WTC11 (cell line): ENCODE results near the gene ARHGEF28. TPM values are rescaled to one million over a fixed set of nuclear protein-coding genes. Genes with fewer than 3 reads are reported as not detected.

ENCODE experiments used
- ATAC-seq: fragments of 200-7000 bp; cut with Tn5 transposase; 2 replicates; pipeline ENCODE4 v1.10.0; 2021; ENCODE audit warnings: mild to moderate bottlenecking, moderate library complexity
- CTCF ChIA-PET: fragments of 300-600 bp; sonication (Branson Sonifier 250); formaldehyde crosslinking; loops from one replicate; lab custom pipeline; 2021; ENCODE audit warnings: antibody characterized with exemption; lab: Charles Lee
- POLR2A ChIA-PET: fragments of 350-600 bp; sonication (Branson Sonifier 250); formaldehyde crosslinking; loops from one replicate; lab custom pipeline; 2021; ENCODE audit warnings: antibody characterized with exemption; lab: Charles Lee
- DNase-seq: peaks from one replicate; pipeline ENCODE4 v3.0.0; 2021; ENCODE audit warnings: low spot score
- H3K27ac Mint-ChIP-seq: 2 replicates; pipeline ENCODE4 v1.8.0; 2021; ENCODE audit warnings: mixed read lengths
- H3K27me3 Mint-ChIP-seq: 2 replicates; pipeline ENCODE4 v1.8.0; 2021; ENCODE audit warnings: low read depth, mild to moderate bottlenecking, moderate library complexity, mixed read lengths
- H3K36me3 Mint-ChIP-seq: 2 replicates; pipeline ENCODE4 v1.8.0; 2021; ENCODE audit warnings: mixed read lengths
- H3K4me1 Mint-ChIP-seq: 2 replicates; pipeline ENCODE4 v1.8.0; 2022; ENCODE audit warnings: mixed read lengths
- H3K4me3 Mint-ChIP-seq: 2 replicates; pipeline ENCODE4 v1.8.0; 2021; ENCODE audit warnings: mild to moderate bottlenecking, moderate library complexity, mixed read lengths
- H3K9me3 Mint-ChIP-seq: 2 replicates; pipeline ENCODE4 v1.8.0; 2021; ENCODE audit warnings: mixed read lengths
- E2F1 ChIP-seq: sonication (generic); formaldehyde crosslinking; IDR thresholded peaks from 2 replicates; pipeline ENCODE4 v1.8.0; 2022; ENCODE audit warnings: mild to moderate bottlenecking, missing genetic modification reagents
- ELF4 ChIP-seq: sonication (generic); formaldehyde crosslinking; IDR thresholded peaks from 2 replicates; pipeline ENCODE4 v1.8.1; 2022; ENCODE audit warnings: low read depth, mild to moderate bottlenecking, moderate library complexity, missing genetic modification reagents
- EMX1 ChIP-seq: fragments of 250-450 bp; sonication (Bioruptor Pico); IDR thresholded peaks from 2 replicates; pipeline ENCODE4 v1.8.0; 2021; ENCODE audit warnings: mild to moderate bottlenecking
- FOXP1 ChIP-seq: sonication (generic); formaldehyde crosslinking; IDR thresholded peaks from 2 replicates; pipeline ENCODE4 v1.8.0; 2022; ENCODE audit warnings: missing genetic modification reagents, mild to moderate bottlenecking, moderate library complexity, borderline replicate concordance
- GRHL2 ChIP-seq: fragments of 250-450 bp; sonication (Bioruptor Pico); IDR thresholded peaks from 2 replicates; pipeline ENCODE4 v1.8.0; 2022; ENCODE audit warnings: mild to moderate bottlenecking, moderate library complexity; ENCODE audit not compliant: insufficient replicate concordance, severe bottlenecking
- GTF2I ChIP-seq: fragments of 250-450 bp; sonication (Bioruptor Pico); conservative IDR thresholded peaks from 2 replicates; pipeline ENCODE4 v1.4.0; 2021; ENCODE audit warnings: mild to moderate bottlenecking
- IRF1 ChIP-seq: sonication (generic); formaldehyde crosslinking; IDR thresholded peaks from 2 replicates; pipeline ENCODE4 v1.8.0; 2023; ENCODE audit warnings: missing genetic modification reagents
- JAZF1 ChIP-seq: fragments of 250-450 bp; sonication (Bioruptor Pico); IDR thresholded peaks from 2 replicates; pipeline ENCODE4 v1.9.0; 2021; ENCODE audit warnings: moderate library complexity, mild to moderate bottlenecking, inconsistent platforms
- JUN ChIP-seq: sonication (generic); formaldehyde crosslinking; IDR thresholded peaks from 2 replicates; pipeline ENCODE4 v1.8.0; 2023; ENCODE audit warnings: mild to moderate bottlenecking, missing genetic modification reagents
- MXD4 ChIP-seq: fragments of 250-450 bp; sonication (Bioruptor Pico); IDR thresholded peaks from 2 replicates; pipeline ENCODE4 v1.8.0; 2021; ENCODE audit warnings: mild to moderate bottlenecking, moderate library complexity, borderline replicate concordance
- NFE2L1 ChIP-seq: sonication (generic); formaldehyde crosslinking; IDR thresholded peaks from 2 replicates; pipeline ENCODE4 v1.8.1; 2023; ENCODE audit warnings: missing genetic modification reagents
- NR3C1 ChIP-seq: sonication (generic); formaldehyde crosslinking; conservative IDR thresholded peaks from 2 replicates; pipeline ENCODE4 v1.8.1; 2023; ENCODE audit warnings: low read depth, mild to moderate bottlenecking, missing genetic modification reagents
- PRDM15 ChIP-seq: sonication (generic); formaldehyde crosslinking; IDR thresholded peaks from 2 replicates; pipeline ENCODE4 v1.8.0; 2022; ENCODE audit warnings: missing genetic modification reagents
- PREB ChIP-seq: sonication (generic); formaldehyde crosslinking; IDR thresholded peaks from 2 replicates; pipeline ENCODE4 v1.8.1; 2022; ENCODE audit warnings: mild to moderate bottlenecking, missing genetic modification reagents, moderate library complexity, borderline replicate concordance
- RORB ChIP-seq: fragments of 250-450 bp; sonication (Bioruptor Pico); IDR thresholded peaks from 2 replicates; pipeline ENCODE4 v1.9.0; 2021; ENCODE audit warnings: mild to moderate bottlenecking
- STAT6 ChIP-seq: sonication (generic); formaldehyde crosslinking; conservative IDR thresholded peaks from 2 replicates; pipeline ENCODE4 v1.8.1; 2023; ENCODE audit warnings: mild to moderate bottlenecking, low read depth, missing genetic modification reagents, moderate library complexity
- TCF7 ChIP-seq: sonication (generic); formaldehyde crosslinking; IDR thresholded peaks from 2 replicates; pipeline ENCODE4 v1.8.0; 2022; ENCODE audit warnings: mild to moderate bottlenecking, low read depth, missing genetic modification reagents, moderate library complexity
- ZNF219 ChIP-seq: sonication (generic); formaldehyde crosslinking; IDR thresholded peaks from 2 replicates; pipeline ENCODE4 v1.8.0; 2023; ENCODE audit warnings: missing genetic modification reagents, mild to moderate bottlenecking, borderline replicate concordance
- ZNF317 ChIP-seq: sonication (generic); formaldehyde crosslinking; IDR thresholded peaks from 2 replicates; pipeline ENCODE4 v1.8.1; 2023; ENCODE audit warnings: low read depth, mild to moderate bottlenecking, moderate library complexity, missing genetic modification reagents, borderline replicate concordance
- ZNF396 ChIP-seq: fragments of 250-450 bp; sonication (Bioruptor Pico); IDR thresholded peaks from 2 replicates; pipeline ENCODE4 v1.8.0; 2021; ENCODE audit warnings: mild to moderate bottlenecking, moderate library complexity, borderline replicate concordance
- ZNF532 ChIP-seq: fragments of 250-450 bp; sonication (Bioruptor Pico); IDR thresholded peaks from 2 replicates; pipeline ENCODE4 v1.9.0; 2021; ENCODE audit warnings: mild to moderate bottlenecking, borderline replicate concordance
- ZSCAN18 ChIP-seq: fragments of 250-450 bp; sonication (Bioruptor Pico); IDR thresholded peaks from 2 replicates; pipeline ENCODE4 v2.1.2; 2022; ENCODE audit warnings: mild to moderate bottlenecking, moderate library complexity
- total RNA-seq: library from RNA; stranded (reverse); gene quantifications from 3 replicates; pipeline ENCODE4 v1.2.3, GENCODE V29; 2021

ARHGEF28 gene
- total RNA-seq, 1 experiment from 2014 or later: 0.96 TPM

- TF ChIP-seq IRF1 (CRISPR knock-in tag) (no peak), PRDM15 (CRISPR knock-in tag) (no peak), ZNF317 (CRISPR knock-in tag) (no peak), NR3C1 (CRISPR knock-in tag) (no peak), STAT6 (CRISPR knock-in tag) (no peak)
These were observed 93.6 kb downstream of the ARHGEF28 start (continued) for GRCh38 chr5:73719632-73720031.

- no peaks in the 10 kb centered on the region for H3K9me3 Mint-ChIP-seq
- no peak for DNase-seq
- ATAC-seq: no peak
- no peak overlapping the region for H3K4me3 Mint-ChIP-seq
- peaks cover 15% of the 10 kb centered on the region for H3K4me1 Mint-ChIP-seq
- no peaks in the 10 kb centered on the region for H3K27me3 Mint-ChIP-seq
- no peak overlapping the region for H3K27ac Mint-ChIP-seq
- no peaks in the 10 kb centered on the region for H3K36me3 Mint-ChIP-seq
- ChIA-PET CTCF (interaction anchor here (1.2 to 1.8 kb wide), 2 partner anchors 16 to 71 kb away, joined by 4 to 5 read pairs; no protein-coding TSS in a partner anchor), POLR2A (no interaction called here)
- TF ChIP-seq JUN (CRISPR knock-in tag) (no peak), EMX1 (no peak), MXD4 (CRISPR knock-in tag) (no peak), ZSCAN18 (no peak), PREB (CRISPR knock-in tag) (no peak), ZNF219 (no peak), NFE2L1 (CRISPR knock-in tag) (no peak), JAZF1 (CRISPR knock-in tag) (no peak), ZNF396 (CRISPR knock-in tag) (no peak), E2F1 (CRISPR knock-in tag) (no peak), ELF4 (CRISPR knock-in tag) (no peak), TCF7 (CRISPR knock-in tag) (no peak), FOXP1 (CRISPR knock-in tag) (no peak), RORB (CRISPR knock-in tag) (no peak), ZNF532 (CRISPR knock-in tag) (no peak), GRHL2 (no peak), GTF2I (CRISPR knock-in tag) (no peak)
These were observed 96.2 kb downstream of the ARHGEF28 start for GRCh38 chr5:73722231-73722630.
